Astrocyte (in vitro differentiated cells and primary cell): Measurements from ENCODE around the gene NCAPG2. TPM values are rescaled to one million over a fixed set of nuclear protein-coding genes. Genes with fewer than 3 reads are reported as not detected.

Source experiments
- DNase-seq: peaks from one replicate; pipeline ENCODE4 v3.0.0-alpha.2; 2010; ENCODE audit warnings: low read depth
- FAIRE-seq: peaks from 2 replicates; lab custom pipeline; 2011; peaks lifted over from hg19 to GRCh38; lab: Jason Lieb, UNC
- H2AFZ ChIP-seq: 2 replicates; pipeline ENCODE4 v1.6.0; 2012; ENCODE audit warnings: low read depth, low read length, inconsistent platforms
- H3K27ac ChIP-seq: 2 replicates; pipeline ENCODE4 v1.5.1; 2011; ENCODE audit warnings: low read depth, low read length, inconsistent platforms
- H3K27me3 ChIP-seq: 2 replicates; pipeline ENCODE4 v1.6.0; 2011; ENCODE audit warnings: low read length, inconsistent platforms; ENCODE audit not compliant: insufficient read depth
- H3K36me3 ChIP-seq: 2 replicates; pipeline ENCODE4 v1.5.1; 2011; ENCODE audit warnings: low read length, inconsistent platforms; ENCODE audit not compliant: insufficient read depth
- H3K4me1 ChIP-seq: 2 replicates; pipeline ENCODE4 v1.5.1; 2011; ENCODE audit warnings: low read length, inconsistent platforms; ENCODE audit not compliant: insufficient read depth
- H3K4me2 ChIP-seq: 2 replicates; pipeline ENCODE4 v1.6.0; 2012; ENCODE audit warnings: low read length, inconsistent platforms
- H3K4me3 ChIP-seq: 2 replicates; pipeline ENCODE4 v1.5.1; 2011; ENCODE audit warnings: low read depth, mild to moderate bottlenecking, low read length, inconsistent platforms; ENCODE audit not compliant: insufficient read depth
- H3K79me2 ChIP-seq: 2 replicates; pipeline ENCODE4 v1.6.0; 2012; ENCODE audit warnings: mild to moderate bottlenecking, low read length, inconsistent platforms; ENCODE audit not compliant: insufficient read depth
- H3K9ac ChIP-seq: 2 replicates; pipeline ENCODE4 v1.6.0; 2012; ENCODE audit warnings: mild to moderate bottlenecking, low read length, inconsistent platforms
- H3K9me3 ChIP-seq: 2 replicates; pipeline ENCODE4 v1.5.1; 2012; ENCODE audit warnings: low read depth, mild to moderate bottlenecking, low read length, inconsistent platforms; ENCODE audit not compliant: insufficient read depth
- H4K20me1 ChIP-seq: 2 replicates; pipeline ENCODE4 v1.6.0; 2012; ENCODE audit warnings: low read length, inconsistent platforms; ENCODE audit not compliant: insufficient read depth
- H3K27ac Mint-ChIP-seq: one replicate; pipeline ENCODE4 v1.8.0; 2021; ENCODE audit warnings: mild to moderate bottlenecking, mixed read lengths; ENCODE audit not compliant: unreplicated experiment
- H3K27me3 Mint-ChIP-seq: one replicate; pipeline ENCODE4 v1.8.0; 2021; ENCODE audit warnings: low read depth, mixed read lengths; ENCODE audit not compliant: unreplicated experiment
- H3K36me3 Mint-ChIP-seq: one replicate; pipeline ENCODE4 v1.8.0; 2021; ENCODE audit warnings: low read depth, mixed read lengths; ENCODE audit not compliant: unreplicated experiment
- H3K4me1 Mint-ChIP-seq: one replicate; pipeline ENCODE4 v1.8.0; 2021; ENCODE audit warnings: low read depth, mixed read lengths; ENCODE audit not compliant: unreplicated experiment
- H3K4me3 Mint-ChIP-seq: one replicate; pipeline ENCODE4 v1.8.0; 2021; ENCODE audit warnings: mild to moderate bottlenecking, moderate library complexity, mixed read lengths; ENCODE audit not compliant: unreplicated experiment
- H3K9me3 Mint-ChIP-seq: one replicate; pipeline ENCODE4 v1.8.0; 2021; ENCODE audit warnings: mild to moderate bottlenecking, mixed read lengths; ENCODE audit not compliant: unreplicated experiment
- EZH2 ChIP-seq: IDR thresholded peaks from 2 replicates; pipeline ENCODE4 v1.6.1; 2012; ENCODE audit warnings: mild to moderate bottlenecking, low read length, inconsistent platforms; ENCODE audit not compliant: insufficient read depth
- total RNA-seq: library from RNA; stranded (reverse); gene quantifications from 2 replicates; pipeline ENCODE4 v1.2.1, GENCODE V29; 2021
- TF ChIP-seq, protein P1 (sequence below): IDR thresholded peaks from 2 replicates; pipeline ENCODE4 v1.5.1; 2011; ENCODE audit warnings: low read depth, mild to moderate bottlenecking, inconsistent platforms, low read length, moderate library complexity; ENCODE audit not compliant: insufficient read depth

NCAPG2 gene
- total RNA-seq, 1 donor from 2014 or later = 9.6 TPM

DNA sequence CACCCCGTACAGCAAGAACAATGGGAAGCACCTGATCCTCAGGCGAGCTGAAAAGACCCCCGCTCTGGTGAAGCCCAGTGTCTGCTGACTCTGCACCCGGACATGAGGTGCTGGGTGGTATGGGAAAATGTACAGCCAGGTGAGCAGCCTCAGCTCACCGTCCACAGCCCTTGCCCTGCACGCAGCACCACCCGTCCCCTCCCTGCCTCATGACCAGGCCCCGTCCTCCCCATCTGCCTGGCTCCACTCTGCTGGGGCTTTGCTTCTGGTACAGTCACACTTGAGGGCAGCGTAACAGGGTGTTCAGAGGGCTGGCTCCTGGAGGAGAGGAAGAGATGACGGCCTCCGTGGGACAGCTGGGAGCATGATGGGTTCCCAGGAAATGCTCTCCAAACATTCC lies 49.1 kb downstream of the NCAPG2 start:
- Histone ChIP-seq H3K79me2 (no peaks in the 10 kb centered on the region), H3K27me3 (no peaks in the 10 kb centered on the region), H2AFZ (no peak overlapping the region), H3K9me3 (no peaks in the 10 kb centered on the region), H3K36me3 (peaks cover 6% of the 10 kb centered on the region), H3K4me2 (no peak overlapping the region), H4K20me1 (no peaks in the 10 kb centered on the region), H3K27ac (no peak overlapping the region), H3K4me3 (no peak overlapping the region), H3K9ac (no peak overlapping the region), H3K4me1 (peaks cover 11% of the 10 kb centered on the region)
- no peaks in the 10 kb centered on the region for H3K27me3 Mint-ChIP-seq
- H3K27ac Mint-ChIP-seq = no peak overlapping the region
- peaks cover 12% of the 10 kb centered on the region for H3K4me1 Mint-ChIP-seq
- DNase-seq (no peak), FAIRE-seq (no peak)
- no peaks in the 10 kb centered on the region for H3K36me3 Mint-ChIP-seq
- no peaks in the 10 kb centered on the region for H3K9me3 Mint-ChIP-seq
- H3K4me3 Mint-ChIP-seq = no peak overlapping the region
- TF ChIP-seq, protein P1, sequence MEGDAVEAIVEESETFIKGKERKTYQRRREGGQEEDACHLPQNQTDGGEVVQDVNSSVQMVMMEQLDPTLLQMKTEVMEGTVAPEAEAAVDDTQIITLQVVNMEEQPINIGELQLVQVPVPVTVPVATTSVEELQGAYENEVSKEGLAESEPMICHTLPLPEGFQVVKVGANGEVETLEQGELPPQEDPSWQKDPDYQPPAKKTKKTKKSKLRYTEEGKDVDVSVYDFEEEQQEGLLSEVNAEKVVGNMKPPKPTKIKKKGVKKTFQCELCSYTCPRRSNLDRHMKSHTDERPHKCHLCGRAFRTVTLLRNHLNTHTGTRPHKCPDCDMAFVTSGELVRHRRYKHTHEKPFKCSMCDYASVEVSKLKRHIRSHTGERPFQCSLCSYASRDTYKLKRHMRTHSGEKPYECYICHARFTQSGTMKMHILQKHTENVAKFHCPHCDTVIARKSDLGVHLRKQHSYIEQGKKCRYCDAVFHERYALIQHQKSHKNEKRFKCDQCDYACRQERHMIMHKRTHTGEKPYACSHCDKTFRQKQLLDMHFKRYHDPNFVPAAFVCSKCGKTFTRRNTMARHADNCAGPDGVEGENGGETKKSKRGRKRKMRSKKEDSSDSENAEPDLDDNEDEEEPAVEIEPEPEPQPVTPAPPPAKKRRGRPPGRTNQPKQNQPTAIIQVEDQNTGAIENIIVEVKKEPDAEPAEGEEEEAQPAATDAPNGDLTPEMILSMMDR = no peak
- TF ChIP-seq EZH2 = no peak

DNA sequence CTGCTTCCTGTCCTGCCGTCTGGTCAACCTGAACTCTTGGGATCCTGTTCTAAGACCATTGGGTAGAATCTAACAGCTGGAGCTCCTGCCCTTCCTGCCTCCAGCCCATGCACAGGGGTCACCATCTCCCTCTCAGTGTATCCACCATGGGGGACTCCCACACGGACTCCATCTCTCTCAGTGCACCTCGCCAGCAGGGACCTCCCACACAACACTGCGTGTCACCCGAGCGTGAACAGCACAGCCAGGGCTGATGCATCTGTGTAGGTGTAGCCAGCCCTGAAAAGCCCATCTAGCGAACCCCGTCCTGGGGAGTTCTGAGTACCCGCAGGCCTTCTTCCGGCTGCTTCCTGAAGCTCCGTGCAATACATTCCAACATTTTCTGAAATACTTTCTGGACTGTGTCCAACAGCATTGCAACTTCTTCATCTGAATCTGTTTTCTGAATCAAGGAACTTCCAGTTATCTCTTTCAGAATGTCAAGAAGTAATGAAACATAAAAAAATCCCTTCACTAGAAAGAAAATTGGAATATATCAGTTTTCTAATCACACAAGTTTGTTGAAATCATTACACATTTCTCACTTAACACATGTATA lies 52.5 kb downstream of the NCAPG2 start:
- H3K4me2 ChIP-seq = no peak overlapping the region
- peaks cover 23% of the 10 kb centered on the region for H3K4me1 Mint-ChIP-seq
- FAIRE-seq (no peak), DNase-seq (no peak)
- no peaks in the 10 kb centered on the region for H3K27me3 Mint-ChIP-seq
- no peak overlapping the region for H3K4me3 ChIP-seq
- no peak for TF ChIP-seq EZH2
- no peak overlapping the region for H3K27ac Mint-ChIP-seq
- no peak overlapping the region for H2AFZ ChIP-seq
- peaks cover 6% of the 10 kb centered on the region for H3K36me3 ChIP-seq
- H3K36me3 Mint-ChIP-seq = no peaks in the 10 kb centered on the region
- H3K4me3 Mint-ChIP-seq = peak overlapping the region; percentile 50
- H4K20me1 ChIP-seq = peaks cover 9% of the 10 kb centered on the region
- H3K27me3 ChIP-seq = no peaks in the 10 kb centered on the region
- peaks cover 13% of the 10 kb centered on the region for H3K79me2 ChIP-seq
- H3K9me3 Mint-ChIP-seq = no peaks in the 10 kb centered on the region
- no peak overlapping the region for H3K9ac ChIP-seq
- H3K4me1 ChIP-seq = peaks cover 28% of the 10 kb centered on the region
- H3K27ac ChIP-seq = no peak overlapping the region
- no peaks in the 10 kb centered on the region for H3K9me3 ChIP-seq

DNA sequence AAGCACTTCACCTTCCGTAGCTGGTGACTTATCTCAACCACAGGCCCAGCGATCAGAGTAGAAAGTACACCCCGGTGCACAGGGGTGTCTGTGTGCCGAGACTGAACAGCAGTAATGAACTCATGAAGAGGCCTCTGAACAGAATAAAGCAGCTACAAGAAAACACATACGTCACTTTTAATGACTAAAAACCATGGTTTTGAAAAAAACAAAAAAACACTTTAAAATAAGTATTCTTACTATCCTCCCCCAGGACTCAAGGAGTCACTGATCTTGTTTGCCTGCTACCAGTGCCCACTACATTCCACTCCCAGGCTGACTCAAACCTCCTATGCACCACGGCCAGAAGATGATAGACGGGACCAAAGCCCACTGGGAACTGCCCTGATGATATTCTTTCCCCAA lies 53.8 kb downstream of the NCAPG2 start:
- H3K4me1 ChIP-seq = peaks cover 28% of the 10 kb centered on the region
- TF ChIP-seq, protein P1 = no peak
- no peak for TF ChIP-seq EZH2
- no peaks in the 10 kb centered on the region for H3K27me3 ChIP-seq
- no peak overlapping the region for H2AFZ ChIP-seq
- Mint-ChIP-seq H3K4me3 (peak overlapping the region; percentile 4), H3K9me3 (no peaks in the 10 kb centered on the region), H3K27me3 (no peaks in the 10 kb centered on the region), H3K4me1 (peaks cover 23% of the 10 kb centered on the region), H3K27ac (peak overlapping the region; percentile 42), H3K36me3 (no peaks in the 10 kb centered on the region)
- FAIRE-seq (peak; percentile 26), DNase-seq (peak; percentile 81)
- H3K79me2 ChIP-seq = peaks cover 14% of the 10 kb centered on the region
- peak overlapping the region; percentile 68 for H3K27ac ChIP-seq
- peaks cover 9% of the 10 kb centered on the region for H4K20me1 ChIP-seq
- H3K9me3 ChIP-seq = no peaks in the 10 kb centered on the region
- peak overlapping the region; percentile 44 for H3K4me2 ChIP-seq
- no peak overlapping the region for H3K4me3 ChIP-seq
- H3K9ac ChIP-seq = peak overlapping the region; percentile 23
- peaks cover 5% of the 10 kb centered on the region for H3K36me3 ChIP-seq
